CD4-positive, alpha-beta T cell treated with Interleukin-15 for 4 hours (primary cell): ENCODE results near the gene SEZ6L2.

Experiments
- DNase-seq: peaks from one replicate; pipeline ENCODE4 v3.0.0-alpha.2; 2020; ENCODE audit warnings: low spot score

SEZ6L2 gene

GRCh38 chr16:29825145-29826044 lies 74.0 kb downstream of the SEZ6L2 start:
- DNase-seq = peak; percentile 51

- no peak for DNase-seq
These were observed 74.7 kb downstream of the SEZ6L2 start for GRCh38 chr16:29824589-29825144.

GRCh38 chr16:29821643-29822115 lies 77.7 kb downstream of the SEZ6L2 start:
- DNase-seq = no peak
